Adrenal gland (tissue), 12 donors: ENCODE measurements around the gene IL1RL1. TPM values are rescaled to one million over a fixed set of nuclear protein-coding genes. Genes with fewer than 3 reads are reported as not detected.

Experiments used
- DNase-seq, 7 donors: peaks; one replicate each; pipeline ENCODE4 v3.0.0-alpha.2; 2019 to 2020
- H3K27ac ChIP-seq, 5 donors: fragments of 200-600 bp; sonication (generic) in 4 of 5; 1 replicate in 3 of 5; 2 replicates in 2 of 5; pipeline versions ENCODE4 v1.5.1 to v1.8.0; 2016 to 2020; ENCODE audit warnings: mild to moderate bottlenecking in 1 of 5
- H3K27me3 ChIP-seq: fragments of 200-600 bp; 2 replicates; pipeline ENCODE4 v1.8.0; 2021
- H3K36me3 ChIP-seq, 2 donors: fragments of 200-600 bp; replicated peaks in 1 of 2; 1 replicate in 1 of 2; 2 replicates in 1 of 2; pipeline versions ENCODE4 v1.5.1 to v1.8.0; 2018 to 2022
- H3K4me1 ChIP-seq, 2 donors: fragments of 200-600 bp; replicated peaks in 1 of 2; 1 replicate in 1 of 2; 2 replicates in 1 of 2; pipeline versions ENCODE4 v1.5.1 to v1.8.0; 2018 to 2021
- H3K4me3 ChIP-seq, 4 donors: fragments of 200-600 bp; sonication (generic) in 3 of 4; one replicate each; pipeline ENCODE4 v1.5.1; 2016 to 2018
- H3K9me3 ChIP-seq, 3 donors: fragments of 200-600 bp; sonication (generic) in 1 of 3; replicated peaks in 1 of 3; 1 replicate in 2 of 3; 2 replicates in 1 of 3; pipeline versions ENCODE4 v1.5.1 to v1.8.0; 2016 to 2021
- POLR2A ChIP-seq, 2 donors: fragments of 450-650 bp; IDR thresholded peaks; one replicate each; pipeline ENCODE4 v1.6.1; 2017; ENCODE audit warnings: antibody characterized with exemption in 2 of 2, mild to moderate bottlenecking in 2 of 2, moderate library complexity in 1 of 2
- WGBS, 4 donors: extraction: QIAGEN DNeasy Blood & Tissue Kit in 2 of 4; methylation state at CpG; one replicate each; pipeline versions ENCODE4 v1.1.5 to v1.1.7; 2013 to 2017; 5-methylcytosine and 5-hydroxymethylcytosine counted together
- intact Hi-C, 2 donors: fragments of 100-400 bp; cut with DNase I; formaldehyde crosslinking; loops; one replicate each; pipeline versions ENCODE4 v1.14.1 to v1.15.0; 2022 to 2023
- polyA plus RNA-seq, 3 donors: library from polyadenylated mRNA; stranded (reverse); fragments of 200-250 nt in 2 of 3; fragments of 350-450 nt in 1 of 3; fragmentation: Illumina TruSeq in 1 of 3; extraction: RNeasy Lipid Tissue Mini Kit (QIAGEN cat#74804) in 1 of 3; gene quantifications; one replicate each; pipeline ENCODE4 v1.2.3, GENCODE V29; 2013 to 2014
- total RNA-seq, 9 donors: library from RNA; depleted of rRNA in 4 of 9; stranded (reverse); fragments of >200 nt in 4 of 9; fragments of 120-200 nt in 1 of 9; fragmentation: NEBNext Ultra II Directional in 1 of 9; extraction: Animal tissue kit (Norgen Biotek cat#: 25700) in 1 of 9; gene quantifications; one replicate each; pipeline versions ENCODE4 v1.1.0 to v1.2.4, GENCODE V29; 2013 to 2023
- TF ChIP-seq, protein P1 (sequence below), 6 experiments: fragments of 450-650 bp in 4 of 6; fragments of 200-600 bp in 2 of 6; sonication (generic) in 1 of 6; IDR thresholded peaks; 1 replicate in 5 of 6; 2 replicates in 1 of 6; pipeline versions ENCODE4 v1.5.1 to v1.8.0; 2016 to 2021; ENCODE audit warnings: antibody characterized with exemption in 6 of 6, mild to moderate bottlenecking in 2 of 6, moderate library complexity in 1 of 6
- donor health status: healthy with polysubstance abuse.
- donor health status: Bipolar disorder and iron deficiency.
- donor health status: DM: yes; HTN: yes; CAD: no.
- donor health status: DM: no; HTN: no; CAD: no.
- donor health status: DM: no; HTN: no; CAD: no.
- donor health status: DM: yes; HTN: yes; CAD: no.

IL1RL1 gene
- total and polyA plus RNA-seq, 12 donors = 2.1 to 74.8 (median 23.4) TPM

DNA sequence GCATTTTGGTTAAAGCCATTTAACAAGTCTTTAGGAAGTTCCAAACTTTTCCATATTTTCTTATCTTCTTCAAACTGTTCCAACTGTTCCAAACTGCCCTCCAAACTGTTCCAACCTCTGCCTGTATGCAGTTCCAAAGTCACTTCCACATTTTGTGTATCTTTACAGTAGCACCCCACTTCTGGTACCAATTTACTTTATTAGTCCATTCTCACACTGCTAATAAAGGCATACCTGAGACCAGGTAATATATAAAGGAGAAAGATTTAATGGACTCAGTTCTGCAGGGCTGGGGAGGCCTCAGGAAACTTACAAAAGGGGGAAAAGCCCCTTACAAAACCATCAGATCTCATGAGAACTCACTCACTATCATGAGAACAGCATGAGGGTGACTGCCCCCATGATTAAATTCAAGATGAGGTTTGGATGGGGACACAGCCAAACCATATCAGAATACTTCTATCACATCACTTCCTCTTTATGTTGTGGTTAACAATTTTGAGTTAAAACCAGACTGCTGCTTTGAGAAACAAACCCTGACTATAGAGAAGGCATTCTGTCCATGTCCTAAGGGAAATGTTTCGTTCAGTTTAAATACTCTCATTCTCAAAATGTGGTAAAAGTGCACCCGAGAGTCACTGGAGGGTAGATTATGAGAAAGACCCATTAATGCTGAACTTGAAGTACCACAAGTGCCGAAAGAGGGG is 55.2 kb downstream of the IL1RL1 start:
- Histone ChIP-seq H3K9me3 (no peaks in the 10 kb centered on the region), H3K27ac (no peak overlapping the region), H3K4me3 (no peak overlapping the region), H3K4me1 (no peaks in the 10 kb centered on the region), H3K36me3 (no peaks in the 10 kb centered on the region), H3K27me3 (no peaks in the 10 kb centered on the region)
- WGBS, 4 donors = 75 to 84% (median 80%) methylated on average over 3 of the region's 3 CpGs
- no peak for DNase-seq
- intact Hi-C loops = no loop called here
- TF ChIP-seq, protein P1, sequence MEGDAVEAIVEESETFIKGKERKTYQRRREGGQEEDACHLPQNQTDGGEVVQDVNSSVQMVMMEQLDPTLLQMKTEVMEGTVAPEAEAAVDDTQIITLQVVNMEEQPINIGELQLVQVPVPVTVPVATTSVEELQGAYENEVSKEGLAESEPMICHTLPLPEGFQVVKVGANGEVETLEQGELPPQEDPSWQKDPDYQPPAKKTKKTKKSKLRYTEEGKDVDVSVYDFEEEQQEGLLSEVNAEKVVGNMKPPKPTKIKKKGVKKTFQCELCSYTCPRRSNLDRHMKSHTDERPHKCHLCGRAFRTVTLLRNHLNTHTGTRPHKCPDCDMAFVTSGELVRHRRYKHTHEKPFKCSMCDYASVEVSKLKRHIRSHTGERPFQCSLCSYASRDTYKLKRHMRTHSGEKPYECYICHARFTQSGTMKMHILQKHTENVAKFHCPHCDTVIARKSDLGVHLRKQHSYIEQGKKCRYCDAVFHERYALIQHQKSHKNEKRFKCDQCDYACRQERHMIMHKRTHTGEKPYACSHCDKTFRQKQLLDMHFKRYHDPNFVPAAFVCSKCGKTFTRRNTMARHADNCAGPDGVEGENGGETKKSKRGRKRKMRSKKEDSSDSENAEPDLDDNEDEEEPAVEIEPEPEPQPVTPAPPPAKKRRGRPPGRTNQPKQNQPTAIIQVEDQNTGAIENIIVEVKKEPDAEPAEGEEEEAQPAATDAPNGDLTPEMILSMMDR (IDR thresholded peaks at IDR 0.05) = no peak
- TF ChIP-seq POLR2A (IDR thresholded peaks at IDR 0.05) = no peak

- Histone ChIP-seq H3K36me3 (no peaks in the 10 kb centered on the region), H3K4me1 (no peaks in the 10 kb centered on the region), H3K9me3 (no peaks in the 10 kb centered on the region), H3K4me3 (no peak overlapping the region), H3K27me3 (no peaks in the 10 kb centered on the region), H3K27ac (no peak overlapping the region)
- WGBS, 4 donors = 69 to 79% (median 75%) methylated on average over 6 of the region's 6 CpGs
- TF ChIP-seq, protein P1 (IDR thresholded peaks at IDR 0.05) = no peak
- no peak for TF ChIP-seq POLR2A (IDR thresholded peaks at IDR 0.05)
- DNase-seq = no peak
- intact Hi-C loops = no loop called here
Observed at GRCh38 chr2:102367331-102367971, 56.1 kb downstream of the IL1RL1 start.

DNA sequence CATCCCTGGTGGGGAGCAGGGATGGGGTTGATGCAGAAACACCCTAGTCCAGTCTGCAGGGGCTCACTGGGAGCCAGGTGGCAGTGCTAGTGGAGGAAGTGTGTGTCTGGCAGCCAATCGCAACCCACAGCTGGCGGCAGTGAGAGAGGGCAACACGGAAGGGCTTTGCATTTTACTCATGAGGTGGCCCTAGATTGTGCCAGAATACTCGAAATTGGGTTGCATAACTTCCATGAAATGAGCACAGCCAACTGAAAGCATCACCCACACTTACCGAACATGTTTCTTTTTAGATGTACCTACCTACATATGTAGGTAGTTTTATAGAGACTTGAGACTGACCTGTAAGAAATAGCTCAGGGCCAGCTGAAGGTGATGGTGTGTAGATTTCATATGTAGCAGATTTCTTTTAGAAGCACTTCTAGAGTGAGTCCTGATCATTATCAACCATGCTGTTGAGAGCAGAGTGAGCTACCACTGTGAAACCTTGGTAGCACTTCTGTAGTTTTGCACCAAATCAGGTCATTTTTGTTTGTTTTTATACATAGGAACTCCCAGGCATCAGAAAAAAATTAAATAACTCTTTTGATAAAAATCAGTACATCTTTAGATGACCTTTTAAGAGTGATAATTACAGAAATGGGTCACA is 57.2 kb downstream of the IL1RL1 start:
- TF ChIP-seq, protein P1 (IDR thresholded peaks at IDR 0.05) = no peak
- no peak for TF ChIP-seq POLR2A (IDR thresholded peaks at IDR 0.05)
- H3K27me3 ChIP-seq = no peaks in the 10 kb centered on the region
- no peak overlapping the region for H3K4me3 ChIP-seq
- intact Hi-C loops = no loop called here
- WGBS, 4 donors = 72 to 80% (median 80%) methylated on average over 4 to 5 of the region's 5 CpGs
- no peaks in the 10 kb centered on the region for H3K36me3 ChIP-seq
- H3K9me3 ChIP-seq = no peaks in the 10 kb centered on the region
- DNase-seq = no peak
- no peaks in the 10 kb centered on the region for H3K4me1 ChIP-seq
- no peak overlapping the region for H3K27ac ChIP-seq

DNA sequence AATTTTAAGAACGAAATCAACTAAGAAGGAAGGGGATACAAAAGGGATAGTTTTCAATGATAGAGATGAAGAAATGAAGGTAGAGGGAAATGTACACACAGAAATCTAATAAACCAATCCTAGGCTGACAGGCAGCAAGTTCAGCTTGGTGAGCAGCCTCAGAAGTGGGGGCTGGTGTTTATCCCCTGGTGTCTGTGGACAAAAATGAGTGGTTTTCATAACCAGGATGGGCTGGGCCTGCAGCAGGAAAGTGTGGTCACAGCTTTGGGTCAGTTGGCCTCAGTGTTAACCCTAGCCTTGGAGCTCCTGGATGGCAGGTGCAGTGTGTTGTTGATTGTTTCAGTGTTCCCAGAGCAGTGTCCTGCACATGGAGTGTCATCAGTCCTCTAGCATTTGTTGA is 58.5 kb downstream of the IL1RL1 start:
- H3K27me3 ChIP-seq = no peaks in the 10 kb centered on the region
- DNase-seq = no peak
- no peaks in the 10 kb centered on the region for H3K4me1 ChIP-seq
- no peak overlapping the region for H3K27ac ChIP-seq
- H3K36me3 ChIP-seq = no peaks in the 10 kb centered on the region
- H3K4me3 ChIP-seq = no peak overlapping the region
- TF ChIP-seq, protein P1 (IDR thresholded peaks at IDR 0.05) = no peak
- TF ChIP-seq POLR2A (IDR thresholded peaks at IDR 0.05) = no peak
- no peaks in the 10 kb centered on the region for H3K9me3 ChIP-seq
- intact Hi-C loops = no loop called here
- 81 to 88% (median 85%) methylated on average over 1 of the region's 1 CpG for WGBS, 4 donors
